Neuronal stem cell (in vitro differentiated cells): ENCODE measurements around the gene XPNPEP2.

Source experiments
- DNase-seq: peaks from one replicate; pipeline ENCODE4 v3.0.0-alpha.2; 2013; ENCODE audit warnings: low spot score
- H2AFZ ChIP-seq: one replicate; pipeline ENCODE4 v1.6.1; 2013; ENCODE audit warnings: mild to moderate bottlenecking, low read length, inconsistent platforms
- H2AK5ac ChIP-seq: 2 replicates; pipeline ENCODE4 v1.6.1; 2013; ENCODE audit warnings: low read depth, mild to moderate bottlenecking, inconsistent platforms, low read length, moderate library complexity, mixed read lengths
- H2BK120ac ChIP-seq: 2 replicates; pipeline ENCODE4 v1.6.1; 2013; ENCODE audit warnings: low read depth, mild to moderate bottlenecking, inconsistent platforms, low read length, moderate library complexity, mixed read lengths
- H2BK12ac ChIP-seq: one replicate; pipeline ENCODE4 v1.6.1; 2013; ENCODE audit warnings: low read length, inconsistent platforms
- H2BK15ac ChIP-seq: 2 replicates; pipeline ENCODE4 v1.6.1; 2013; ENCODE audit warnings: mild to moderate bottlenecking, low read length, inconsistent platforms, mixed read lengths
- H2BK5ac ChIP-seq: one replicate; pipeline ENCODE4 v1.6.1; 2013; ENCODE audit warnings: inconsistent platforms, mild to moderate bottlenecking, low read length, moderate library complexity
- H3K14ac ChIP-seq: one replicate; pipeline ENCODE4 v1.6.1; 2013; ENCODE audit warnings: low read length, inconsistent platforms
- H3K18ac ChIP-seq: 2 replicates; pipeline ENCODE4 v1.6.1; 2013; ENCODE audit warnings: low read length, inconsistent platforms
- H3K23ac ChIP-seq: 2 replicates; pipeline ENCODE4 v1.6.1; 2013; ENCODE audit warnings: low read depth, mild to moderate bottlenecking, mixed read lengths, low read length, inconsistent platforms; ENCODE audit not compliant: poor library complexity
- H3K27ac ChIP-seq: replicated peaks from 3 replicates; pipeline ENCODE4 v1.5.1; 2013; ENCODE audit warnings: low read length, inconsistent platforms
- H3K27me3 ChIP-seq, 3 experiments: 2 replicates each; pipeline ENCODE4 v1.6.1; 2013; ENCODE audit warnings: low read length in 3 of 3, mild to moderate bottlenecking in 2 of 3, inconsistent platforms in 1 of 3, low read depth in 1 of 3, mixed read lengths in 1 of 3, moderate library complexity in 1 of 3; ENCODE audit not compliant: control insufficient read depth in 3 of 3, insufficient read depth in 3 of 3
- H3K36me3 ChIP-seq, 2 donors: replicated peaks in 1 of 2; 2 replicates each; pipeline ENCODE4 v1.6.1; 2013; ENCODE audit warnings: low read length in 2 of 2; ENCODE audit not compliant: control insufficient read depth in 2 of 2, insufficient read depth in 2 of 2
- H3K4ac ChIP-seq: 2 replicates; pipeline ENCODE4 v1.6.1; 2013; ENCODE audit warnings: inconsistent platforms, mild to moderate bottlenecking, low read length, moderate library complexity
- H3K4me1 ChIP-seq, 2 donors: 1 replicate in 1 of 2; 2 replicates in 1 of 2; pipeline ENCODE4 v1.6.1; 2013; ENCODE audit warnings: low read length in 2 of 2, low read depth in 1 of 2; ENCODE audit not compliant: control insufficient read depth in 2 of 2, insufficient read depth in 1 of 2
- H3K4me2 ChIP-seq: one replicate; pipeline ENCODE4 v1.6.1; 2013; ENCODE audit warnings: mild to moderate bottlenecking, low read length, inconsistent platforms; ENCODE audit not compliant: insufficient read depth, poor library complexity, severe bottlenecking
- H3K4me3 ChIP-seq, 2 donors: 2 replicates each; pipeline ENCODE4 v1.5.1; 2013; ENCODE audit warnings: low read length in 2 of 2, mild to moderate bottlenecking in 2 of 2, inconsistent platforms in 1 of 2, moderate library complexity in 1 of 2
- H3K79me1 ChIP-seq: one replicate; pipeline ENCODE4 v1.6.1; 2013; ENCODE audit warnings: low read depth, mild to moderate bottlenecking, inconsistent platforms, low read length, moderate library complexity
- H3K9ac ChIP-seq: one replicate; pipeline ENCODE4 v1.6.1; 2013; ENCODE audit warnings: mild to moderate bottlenecking, low read depth, low read length, inconsistent platforms; ENCODE audit not compliant: poor library complexity
- H3K9me3 ChIP-seq, 2 donors: replicated peaks in 1 of 2; 2 replicates each; pipeline versions ENCODE3 to v1.6.1; 2013; ENCODE audit warnings: low read length in 2 of 2, mild to moderate bottlenecking in 2 of 2, inconsistent platforms in 1 of 2, low read depth in 1 of 2, mixed read lengths in 1 of 2, moderate library complexity in 1 of 2; ENCODE audit not compliant: control insufficient read depth in 2 of 2, insufficient read depth in 1 of 2
- H4K8ac ChIP-seq: one replicate; pipeline ENCODE4 v1.6.1; 2013; ENCODE audit warnings: low read depth, mild to moderate bottlenecking, inconsistent platforms, low read length, moderate library complexity
- H4K91ac ChIP-seq: one replicate; pipeline ENCODE4 v1.6.1; 2013; ENCODE audit warnings: low read length, low read depth, mild to moderate bottlenecking, inconsistent platforms; ENCODE audit not compliant: poor library complexity
- WGBS, 2 donors: extraction: QIAGEN DNeasy Blood & Tissue Kit; methylation state at CpG; one replicate each; pipeline ENCODE4 v1.1.7; 2013; ENCODE audit warnings: missing lambda C conversion rate in 2 of 2, mixed read lengths in 1 of 2; ENCODE audit not compliant: insufficient read length in 2 of 2, insufficient replicate concordance in 1 of 2; ENCODE audit errors: extremely low coverage in 2 of 2; 5-methylcytosine and 5-hydroxymethylcytosine counted together

XPNPEP2 gene

GRCh38 chrX:129721414-129721813 is 17.4 kb upstream of the XPNPEP2 start:
- Histone ChIP-seq H3K27me3 (peaks cover 0 to 5% (median 0%) of the 10 kb centered on the region in 3 experiments), H4K8ac (no peak overlapping the region), H3K27ac (no peak overlapping the region), H3K36me3 (no peaks in the 10 kb centered on the region), H3K79me1 (no peaks in the 10 kb centered on the region), H3K14ac (no peak overlapping the region), H3K4ac (no peak overlapping the region), H2BK12ac (no peak overlapping the region), H3K18ac (no peak overlapping the region), H2AK5ac (no peak overlapping the region), H2BK15ac (no peak overlapping the region), H2BK120ac (no peak overlapping the region), H3K4me2 (no peak overlapping the region), H4K91ac (no peak overlapping the region), H3K4me3 (no peak overlapping the region), H2BK5ac (no peak overlapping the region), H3K9me3 (no peaks in the 10 kb centered on the region), H2AFZ (no peak overlapping the region), H3K9ac (no peak overlapping the region), H3K23ac (no peak overlapping the region), H3K4me1 (peaks cover 0 to 3% of the 10 kb centered on the region in 2 donors)
- DNase-seq, result no peak
- no CpG with 5 or more reads among the region's 2 CpGs for WGBS, 2 donors

DNA sequence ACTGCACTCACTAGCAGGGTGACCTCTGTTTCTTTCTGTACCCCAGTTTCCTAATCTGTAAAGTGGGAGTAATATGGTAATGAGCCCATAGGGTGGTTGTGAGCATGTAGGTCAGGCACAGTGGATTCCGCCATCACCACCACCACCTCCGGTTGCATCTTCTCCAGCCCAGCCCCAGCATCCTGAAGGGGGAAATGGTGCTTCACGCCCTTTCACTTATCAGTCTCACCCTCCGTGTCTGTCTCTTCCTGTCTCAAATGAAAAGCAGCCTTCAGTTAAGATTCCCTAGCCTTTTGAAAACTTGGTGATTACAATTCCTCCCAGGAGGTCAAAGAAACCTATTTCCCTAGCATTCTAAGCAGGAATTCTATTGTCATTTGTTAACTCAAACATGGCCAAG is 16.9 kb upstream of the XPNPEP2 start:
- H3K4ac ChIP-seq, result no peak overlapping the region
- no peak overlapping the region for H2BK12ac ChIP-seq
- no peak overlapping the region for H2AK5ac ChIP-seq
- H3K18ac ChIP-seq, result no peak overlapping the region
- WGBS, 2 donors, result no CpG with 5 or more reads among the region's 4 CpGs
- no peaks in the 10 kb centered on the region for H3K9me3 ChIP-seq
- no peak overlapping the region for H3K27ac ChIP-seq
- no peak overlapping the region for H2BK15ac ChIP-seq
- no peak overlapping the region for H4K8ac ChIP-seq
- H3K4me2 ChIP-seq, result no peak overlapping the region
- no peak overlapping the region for H4K91ac ChIP-seq
- no peaks in the 10 kb centered on the region for H3K79me1 ChIP-seq
- H2AFZ ChIP-seq, result no peak overlapping the region
- H3K14ac ChIP-seq, result no peak overlapping the region
- no peaks in the 10 kb centered on the region for H3K36me3 ChIP-seq
- H3K23ac ChIP-seq, result no peak overlapping the region
- H3K4me1 ChIP-seq, result peaks cover 0 to 3% of the 10 kb centered on the region in 2 donors
- H3K9ac ChIP-seq, result no peak overlapping the region
- H3K4me3 ChIP-seq, result no peak overlapping the region
- DNase-seq, result no peak
- peaks cover 0 to 5% (median 0%) of the 10 kb centered on the region in 3 experiments for H3K27me3 ChIP-seq
- H2BK120ac ChIP-seq, result no peak overlapping the region
- no peak overlapping the region for H2BK5ac ChIP-seq

DNA sequence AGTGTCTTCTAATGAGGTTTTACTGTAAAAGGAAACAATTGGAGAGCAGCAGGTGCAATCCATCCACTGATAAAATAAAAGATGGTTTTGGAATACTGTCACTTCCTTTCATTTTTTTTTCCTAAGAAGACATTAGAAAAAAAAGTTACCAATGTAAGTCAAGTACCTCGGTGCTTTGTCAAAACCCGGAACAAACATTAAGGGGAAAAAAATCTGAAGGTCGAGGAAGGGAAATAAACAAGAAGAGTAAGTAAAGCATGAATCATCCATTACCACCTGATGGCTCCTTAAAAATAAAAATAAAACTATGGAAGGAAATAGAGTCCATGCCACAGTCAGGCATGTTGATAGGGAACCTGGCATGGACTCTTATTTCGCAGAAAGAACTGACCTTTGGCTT is 15.3 kb upstream of the XPNPEP2 start:
- Histone ChIP-seq H3K36me3 (no peaks in the 10 kb centered on the region), H3K9me3 (no peaks in the 10 kb centered on the region), H3K4me3 (no peak overlapping the region), H3K18ac (no peak overlapping the region), H2BK120ac (no peak overlapping the region), H2BK5ac (no peak overlapping the region), H2BK15ac (no peak overlapping the region), H4K8ac (no peak overlapping the region), H3K79me1 (no peaks in the 10 kb centered on the region), H3K23ac (no peak overlapping the region), H3K27me3 (no peaks in the 10 kb centered on the region), H2BK12ac (no peak overlapping the region), H3K9ac (no peak overlapping the region), H3K4me2 (no peak overlapping the region), H4K91ac (no peak overlapping the region), H3K14ac (no peak overlapping the region), H2AFZ (no peak overlapping the region), H3K4ac (no peak overlapping the region), H2AK5ac (no peak overlapping the region), H3K4me1 (peaks cover 0 to 3% of the 10 kb centered on the region in 2 donors), H3K27ac (no peak overlapping the region)
- no peak for DNase-seq
- whole genome bisulfite sequencing, 2 donors, result no CpG with 5 or more reads among the region's 4 CpGs

GRCh38 chrX:129724754-129725153 is 14.0 kb upstream of the XPNPEP2 start:
- no peaks in the 10 kb centered on the region for H3K36me3 ChIP-seq

More at GRCh38 chrX:129724754-129725153, 14.0 kb upstream of the XPNPEP2 start:
- H2BK12ac ChIP-seq, result no peak overlapping the region
- H3K27me3 ChIP-seq, result no peaks in the 10 kb centered on the region
- no peak overlapping the region for H3K4me3 ChIP-seq
- H2AFZ ChIP-seq, result no peak overlapping the region
- H3K4me2 ChIP-seq, result no peak overlapping the region
- no peak overlapping the region for H3K23ac ChIP-seq
- no peak overlapping the region for H2AK5ac ChIP-seq
- no peak overlapping the region for H3K14ac ChIP-seq
- H3K79me1 ChIP-seq, result no peaks in the 10 kb centered on the region
- peaks cover 0 to 3% of the 10 kb centered on the region in 2 donors for H3K4me1 ChIP-seq
- no peak overlapping the region for H4K91ac ChIP-seq
- H3K9ac ChIP-seq, result no peak overlapping the region
- H3K4ac ChIP-seq, result no peak overlapping the region
- H3K27ac ChIP-seq, result no peak overlapping the region
- WGBS, 2 donors, result no CpG with 5 or more reads among the region's 4 CpGs
- H3K18ac ChIP-seq, result no peak overlapping the region
- no peaks in the 10 kb centered on the region for H3K9me3 ChIP-seq
- no peak overlapping the region for H4K8ac ChIP-seq
- H2BK120ac ChIP-seq, result no peak overlapping the region
- H2BK15ac ChIP-seq, result no peak overlapping the region
- H2BK5ac ChIP-seq, result no peak overlapping the region
- DNase-seq, result no peak
